Gastrocnemius medialis (tissue), 4 donors: ENCODE data around the gene HINT2.

ENCODE experiments used
- CTCF ChIP-seq, 5 experiments: fragments of 450-650 bp in 3 of 5; fragments of 200-600 bp in 2 of 5; sonication (generic) in 2 of 5; IDR thresholded peaks in 4 of 5; conservative IDR thresholded peaks in 1 of 5; 1 replicate in 4 of 5; 2 replicates in 1 of 5; pipeline ENCODE4 v1.5.1; 2016 to 2019; ENCODE audit warnings: antibody characterized with exemption in 5 of 5, mild to moderate bottlenecking in 3 of 5, moderate library complexity in 3 of 5
- POLR2A ChIP-seq, 2 donors: fragments of 450-650 bp; IDR thresholded peaks; one replicate each; pipeline ENCODE4 v1.6.1; 2017; ENCODE audit warnings: antibody characterized with exemption in 2 of 2, mild to moderate bottlenecking in 2 of 2, moderate library complexity in 2 of 2

- TF ChIP-seq CTCF (IDR thresholded peaks at IDR 0.05 in 4 of 5, conservative IDR thresholded peaks at IDR 0.05 in 1 of 5) (no peak), POLR2A (IDR thresholded peaks at IDR 0.05) (no peak)
Measured at GRCh38 chr9:35835216-35835632, 20.4 kb upstream of the HINT2 start.
